BJ (cell line): ENCODE data around the gene PREP. TPM values are rescaled to one million over a fixed set of nuclear protein-coding genes. Genes with fewer than 3 reads are reported as not detected.

Experiments used
- CTCF ChIA-PET: fragments of 350-600 bp; formaldehyde crosslinking; extraction: SDS; loops from one replicate; lab custom pipeline; 2021; ENCODE audit warnings: antibody characterized with exemption, inconsistent platforms; lab: Yijun Ruan, JAX
- POLR2A ChIA-PET: fragments of 300-600 bp; sonication (Branson Sonifier 250); formaldehyde crosslinking; extraction: SDS; loops from one replicate; lab custom pipeline; 2021; ENCODE audit warnings: antibody characterized with exemption; lab: Charles Lee
- DNase-seq: peaks from one replicate; pipeline ENCODE4 v3.0.0-alpha.2; 2011; ENCODE audit warnings: low read depth
- H3K27me3 ChIP-seq: 2 replicates; pipeline ENCODE4 v1.6.0; 2011; ENCODE audit warnings: low read length; ENCODE audit not compliant: control insufficient read depth, insufficient read depth
- H3K36me3 ChIP-seq: 2 replicates; pipeline ENCODE4 v1.5.1; 2011; ENCODE audit warnings: low read length; ENCODE audit not compliant: control insufficient read depth, insufficient read depth
- H3K4me3 ChIP-seq: 2 replicates; pipeline ENCODE4 v1.5.1; 2011; ENCODE audit warnings: low read depth, mild to moderate bottlenecking, control low read depth, low read length
- polyA plus RNA-seq: library from polyadenylated mRNA; depleted of rRNA; stranded (reverse); fragments of >200 nt; gene quantifications from 2 replicates; pipeline ENCODE4 v1.2.3, GENCODE V29; 2011
- TF ChIP-seq, protein P1 (sequence below): IDR thresholded peaks from 2 replicates; pipeline ENCODE4 v1.5.1; 2011; ENCODE audit warnings: low read depth, mild to moderate bottlenecking, control low read depth, inconsistent platforms, low read length, moderate library complexity; ENCODE audit not compliant: insufficient read depth

PREP gene
- polyA plus RNA-seq, 1 experiment = 10.8 TPM

DNA sequence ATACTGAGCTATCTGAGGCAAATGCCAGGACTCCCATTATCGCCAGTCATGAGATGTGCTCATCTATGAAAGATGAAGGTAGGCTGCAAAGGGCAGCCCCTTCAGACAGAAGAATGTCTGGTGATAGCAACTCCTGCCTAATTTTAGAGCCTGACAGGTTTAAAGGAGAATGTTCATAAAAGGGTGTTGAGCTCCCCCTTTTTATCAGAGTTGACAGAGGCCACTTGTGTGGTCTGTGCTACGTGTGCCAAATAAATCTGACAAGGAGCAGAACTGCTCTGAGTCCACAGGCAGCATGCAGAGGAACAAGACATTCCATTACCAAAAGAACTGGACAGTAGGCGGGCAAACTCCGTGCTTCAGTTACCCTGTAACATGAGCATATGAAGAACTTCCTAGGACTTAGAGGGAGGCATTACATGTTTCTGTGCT lies 101.8 kb downstream of the PREP start:
- Histone ChIP-seq H3K4me3 (no peak overlapping the region), H3K27me3 (no peaks in the 10 kb centered on the region), H3K36me3 (no peaks in the 10 kb centered on the region; the same call in 1 of the 2 replicates)
- no peak for DNase-seq
- ChIA-PET POLR2A (no interaction called here), CTCF (interaction anchor here (1.4 to 1.7 kb wide), 5 partner anchors 13 to 102 kb away, joined by 3 to 6 read pairs (median 4); partner anchors contain the start of gene PREP)
- TF ChIP-seq, protein P1, sequence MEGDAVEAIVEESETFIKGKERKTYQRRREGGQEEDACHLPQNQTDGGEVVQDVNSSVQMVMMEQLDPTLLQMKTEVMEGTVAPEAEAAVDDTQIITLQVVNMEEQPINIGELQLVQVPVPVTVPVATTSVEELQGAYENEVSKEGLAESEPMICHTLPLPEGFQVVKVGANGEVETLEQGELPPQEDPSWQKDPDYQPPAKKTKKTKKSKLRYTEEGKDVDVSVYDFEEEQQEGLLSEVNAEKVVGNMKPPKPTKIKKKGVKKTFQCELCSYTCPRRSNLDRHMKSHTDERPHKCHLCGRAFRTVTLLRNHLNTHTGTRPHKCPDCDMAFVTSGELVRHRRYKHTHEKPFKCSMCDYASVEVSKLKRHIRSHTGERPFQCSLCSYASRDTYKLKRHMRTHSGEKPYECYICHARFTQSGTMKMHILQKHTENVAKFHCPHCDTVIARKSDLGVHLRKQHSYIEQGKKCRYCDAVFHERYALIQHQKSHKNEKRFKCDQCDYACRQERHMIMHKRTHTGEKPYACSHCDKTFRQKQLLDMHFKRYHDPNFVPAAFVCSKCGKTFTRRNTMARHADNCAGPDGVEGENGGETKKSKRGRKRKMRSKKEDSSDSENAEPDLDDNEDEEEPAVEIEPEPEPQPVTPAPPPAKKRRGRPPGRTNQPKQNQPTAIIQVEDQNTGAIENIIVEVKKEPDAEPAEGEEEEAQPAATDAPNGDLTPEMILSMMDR = no peak

DNA sequence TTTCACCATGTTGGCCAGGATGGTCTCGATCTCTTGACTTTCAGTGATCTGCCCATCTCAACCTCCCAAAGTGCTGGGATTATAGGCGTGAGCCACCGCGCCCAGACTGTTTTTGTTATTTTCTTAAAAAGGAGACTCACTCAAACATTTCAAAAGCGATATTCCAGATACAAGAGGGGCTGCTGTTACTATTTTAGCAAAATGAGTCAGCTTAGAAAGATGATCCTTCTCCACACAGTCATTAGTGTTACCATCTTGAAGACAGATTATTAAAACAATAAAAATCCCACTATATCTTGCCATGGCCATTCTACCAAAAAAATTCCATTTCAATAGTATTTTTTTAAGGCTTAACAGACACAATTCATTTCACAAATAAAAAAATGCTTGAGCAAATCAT lies 102.8 kb downstream of the PREP start:
- no peak overlapping the region for H3K4me3 ChIP-seq
- no peaks in the 10 kb centered on the region; the same call in 1 of the 2 replicates for H3K36me3 ChIP-seq
- ChIA-PET POLR2A (no interaction called here), CTCF (interaction anchor here (1.5 to 1.7 kb wide), 3 partner anchors 12 to 64 kb away, joined by 3 to 4 read pairs (median 4); no protein-coding TSS in a partner anchor)
- no peak for DNase-seq
- no peaks in the 10 kb centered on the region for H3K27me3 ChIP-seq
- TF ChIP-seq, protein P1 = no peak

DNA sequence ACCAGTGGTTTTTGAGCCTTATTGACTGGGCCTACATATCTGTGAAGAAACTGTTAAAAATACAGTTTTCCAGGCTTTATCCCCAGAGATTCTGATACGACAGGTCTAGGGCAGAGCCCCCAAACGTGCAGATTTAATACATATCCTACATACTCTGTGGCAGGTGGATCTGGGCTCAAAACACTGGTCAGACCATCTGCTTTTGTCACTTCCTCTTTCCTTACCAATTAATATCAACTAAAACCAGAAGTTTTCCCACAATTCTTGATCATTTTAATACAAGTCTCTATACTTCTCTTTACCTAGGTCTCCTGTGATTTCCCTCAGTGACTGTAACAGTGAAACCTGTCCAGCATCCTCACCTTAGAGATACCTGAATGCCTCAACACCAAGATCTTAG lies 108.8 kb downstream of the PREP start:
- ChIA-PET POLR2A (interaction anchor here (0.6 kb wide), 1 partner anchor 1524 kb away, joined by 3 read pairs; no protein-coding TSS in a partner anchor), CTCF (interaction anchor here (0.6 to 1.2 kb wide), 2 partner anchors 22 to 37 kb away, joined by 3 read pairs; no protein-coding TSS in a partner anchor)
- Histone ChIP-seq H3K4me3 (no peak overlapping the region), H3K27me3 (no peaks in the 10 kb centered on the region), H3K36me3 (no peaks in the 10 kb centered on the region; the same call in 1 of the 2 replicates)
- TF ChIP-seq, protein P1 = no peak
- no peak for DNase-seq

DNA sequence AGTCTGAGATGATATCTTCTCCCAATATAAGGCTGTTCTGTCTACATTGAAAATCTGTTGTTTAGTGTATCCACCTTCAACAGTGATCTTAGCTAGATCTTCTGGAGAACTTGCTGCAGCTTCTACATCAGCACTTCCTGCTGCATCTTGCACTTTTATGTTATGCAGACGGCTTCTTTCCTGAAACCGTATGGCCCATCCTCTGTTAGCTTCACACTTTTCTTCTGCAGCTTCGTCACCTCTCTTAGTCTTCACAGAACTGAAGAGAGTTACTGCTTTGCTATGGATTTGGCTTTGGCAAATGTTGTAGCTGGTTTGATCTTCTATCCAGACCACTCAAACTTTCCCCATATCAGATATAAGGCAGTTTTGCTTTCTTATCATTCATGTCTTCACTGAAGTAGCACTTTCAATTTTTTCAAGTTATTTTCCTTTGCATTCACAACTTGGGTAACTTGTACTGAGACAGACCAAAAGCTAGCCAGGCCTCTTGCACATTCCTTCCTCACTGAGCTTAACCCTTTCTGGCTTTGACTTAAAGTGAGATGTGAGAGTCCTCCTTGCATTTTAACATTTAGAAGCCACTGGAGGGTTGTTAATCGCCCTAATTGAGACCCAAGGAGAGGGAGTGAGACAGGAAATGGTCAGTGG lies 110.1 kb downstream of the PREP start:
- TF ChIP-seq, protein P1 = no peak
- Histone ChIP-seq H3K4me3 (no peak overlapping the region), H3K27me3 (no peaks in the 10 kb centered on the region), H3K36me3 (no peaks in the 10 kb centered on the region; the same call in 1 of the 2 replicates)
- CTCF ChIA-PET = no interaction called here
- POLR2A ChIA-PET = no interaction called here
- DNase-seq = no peak

DNA sequence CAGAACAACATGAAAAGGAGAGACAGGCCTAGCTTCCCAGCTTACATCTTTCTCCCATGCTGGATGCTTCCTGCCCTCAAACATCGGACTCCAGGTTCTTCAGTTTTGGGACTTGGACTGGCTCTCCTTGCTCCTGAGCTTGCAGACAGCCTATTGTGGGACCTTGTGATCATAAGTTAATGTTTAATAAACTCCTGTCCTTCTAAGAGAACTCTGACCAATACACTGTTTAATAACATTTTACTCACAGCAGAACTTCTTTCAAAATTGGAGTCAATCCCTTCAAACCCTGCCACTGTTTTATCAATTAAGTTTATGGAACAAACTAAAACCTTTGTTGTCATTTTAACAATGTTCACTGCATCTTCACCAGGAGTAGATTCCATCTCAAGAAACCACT lies 111.4 kb downstream of the PREP start:
- peaks cover 2% of the 10 kb centered on the region for H3K36me3 ChIP-seq
- POLR2A ChIA-PET = no interaction called here
- TF ChIP-seq, protein P1 = no peak
- no peak overlapping the region for H3K4me3 ChIP-seq
- no peaks in the 10 kb centered on the region for H3K27me3 ChIP-seq
- no peak for DNase-seq
- CTCF ChIA-PET = no interaction called here
